Subcutaneous adipose tissue (tissue), 4 donors: ENCODE data around the gene FOXN4. TPM values are rescaled to one million over a fixed set of nuclear protein-coding genes. Genes with fewer than 3 reads are reported as not detected.

Source experiments
- CTCF ChIP-seq: fragments of 450-650 bp; IDR thresholded peaks from one replicate; pipeline ENCODE4 v1.5.1; 2016; ENCODE audit warnings: low read depth, mild to moderate bottlenecking, control low read depth, antibody characterized with exemption, moderate library complexity
- total RNA-seq, 4 donors: library from RNA; depleted of rRNA; stranded (reverse); fragments of >200 nt; gene quantifications; one replicate each; pipeline ENCODE4 v1.1.0, GENCODE V29; 2016

FOXN4 gene
- total RNA-seq, 4 donors from 2014 or later, result not detected

GRCh38 chr12:109246221-109246620, 62.9 kb downstream of the FOXN4 start:
- TF ChIP-seq CTCF, result no peak

- no peak for TF ChIP-seq CTCF
Measured at GRCh38 chr12:109244073-109244472, 65.0 kb downstream of the FOXN4 start.

- TF ChIP-seq CTCF, result no peak
Measured at GRCh38 chr12:109241936-109242335, 67.1 kb downstream of the FOXN4 start.

- no peak for TF ChIP-seq CTCF
Measured at GRCh38 chr12:109240365-109240764, 68.7 kb downstream of the FOXN4 start.

GRCh38 chr12:109239691-109240090, 69.4 kb downstream of the FOXN4 start:
- no peak for TF ChIP-seq CTCF

- TF ChIP-seq CTCF, result no peak
Measured at GRCh38 chr12:109239179-109239578, 69.9 kb downstream of the FOXN4 start.

- TF ChIP-seq CTCF, result no peak
Measured at GRCh38 chr12:109236257-109236656, 72.8 kb downstream of the FOXN4 start.
